Measurements from ENCODE around the gene PAGR1.

The PAGR1 gene

GRCh38 chr16:29844575-29845331, 28.8 kb downstream of the PAGR1 start:
- no peak for DNase-seq (ENCODE audit: low read depth)
- TF ChIP-seq MAX (IDR thresholded peaks at IDR 0.05; ENCODE audit: low read depth, low read length), result no peak
- no peak overlapping the region for H3K4me3 ChIP-seq (ENCODE audit: low read depth, low read length)

- H3K4me3 ChIP-seq (ENCODE audit: low read depth, low read length), result no peak overlapping the region
- TF ChIP-seq MYC (IDR thresholded peaks at IDR 0.05; ENCODE audit: low read depth, low read length) (no peak), CTCF (IDR thresholded peaks at IDR 0.05; ENCODE audit: low read depth, low read length) (no peak), MAX (IDR thresholded peaks at IDR 0.05; ENCODE audit: low read depth, low read length) (no peak), POLR2A (IDR thresholded peaks at IDR 0.05; ENCODE audit: extremely low read depth, insufficient read length) (no peak)
- DNase-seq (ENCODE audit: low read depth), result no peak
These were observed 29.7 kb downstream of the PAGR1 start for GRCh38 chr16:29845656-29846055.

- H3K4me3 ChIP-seq (ENCODE audit: low read depth, low read length), result no peak overlapping the region
- TF ChIP-seq MYC (IDR thresholded peaks at IDR 0.05; ENCODE audit: low read depth, low read length), result peak; percentile 64
- TF ChIP-seq POLR2A (IDR thresholded peaks at IDR 0.05; ENCODE audit: extremely low read depth, insufficient read length), result no peak
- TF ChIP-seq CTCF (IDR thresholded peaks at IDR 0.05; ENCODE audit: low read depth, low read length), result peak; percentile 97
- peak; percentile 57; the same call in 1 of the 2 replicates for TF ChIP-seq MAX (IDR thresholded peaks at IDR 0.05; ENCODE audit: low read depth, low read length)
- DNase-seq (ENCODE audit: low read depth), result peak; percentile 81
These were observed 32.7 kb downstream of the PAGR1 start for GRCh38 chr16:29848420-29849297.

GRCh38 chr16:29849505-29849904, 33.6 kb downstream of the PAGR1 start:
- DNase-seq (ENCODE audit: low read depth), result no peak
- TF ChIP-seq CTCF (IDR thresholded peaks at IDR 0.05; ENCODE audit: low read depth, low read length) (no peak), MYC (IDR thresholded peaks at IDR 0.05; ENCODE audit: low read depth, low read length) (no peak), MAX (IDR thresholded peaks at IDR 0.05; ENCODE audit: low read depth, low read length) (no peak), POLR2A (IDR thresholded peaks at IDR 0.05; ENCODE audit: extremely low read depth, insufficient read length) (no peak)
- H3K4me3 ChIP-seq (ENCODE audit: low read depth, low read length), result no peak overlapping the region

- TF ChIP-seq MYC (IDR thresholded peaks at IDR 0.05; ENCODE audit: low read depth, low read length), result no peak
- TF ChIP-seq CTCF (IDR thresholded peaks at IDR 0.05; ENCODE audit: low read depth, low read length), result no peak
- TF ChIP-seq MAX (IDR thresholded peaks at IDR 0.05; ENCODE audit: low read depth, low read length), result no peak
- TF ChIP-seq POLR2A (IDR thresholded peaks at IDR 0.05; ENCODE audit: extremely low read depth, insufficient read length), result no peak
- no peak overlapping the region for H3K4me3 ChIP-seq (ENCODE audit: low read depth, low read length)
These were observed 35.0 kb downstream of the PAGR1 start for GRCh38 chr16:29850998-29851397.

GRCh38 chr16:29852654-29853053, 36.7 kb downstream of the PAGR1 start:
- no peak for TF ChIP-seq CTCF (IDR thresholded peaks at IDR 0.05; ENCODE audit: low read depth, low read length)
- no peak for TF ChIP-seq POLR2A (IDR thresholded peaks at IDR 0.05; ENCODE audit: extremely low read depth, insufficient read length)
- TF ChIP-seq MAX (IDR thresholded peaks at IDR 0.05; ENCODE audit: low read depth, low read length), result no peak
- TF ChIP-seq MYC (IDR thresholded peaks at IDR 0.05; ENCODE audit: low read depth, low read length), result no peak

More at GRCh38 chr16:29850998-29851397, 35.0 kb downstream of the PAGR1 start:
- DNase-seq (ENCODE audit: low read depth), result no peak

More at GRCh38 chr16:29852654-29853053, 36.7 kb downstream of the PAGR1 start:
- no peak for DNase-seq (ENCODE audit: low read depth)
- no peak overlapping the region for H3K4me3 ChIP-seq (ENCODE audit: low read depth, low read length)
